Upper lobe of left lung (tissue), 6 donors: ENCODE measurements around the gene RUNDC1. TPM values are rescaled to one million over a fixed set of nuclear protein-coding genes. Genes with fewer than 3 reads are reported as not detected.
"Not testable (repeated sequence)": the region's sequence is repeated elsewhere in the genome, so short reads cannot be mapped to it uniquely, and the experiment has no call there.

ENCODE experiments used
- ATAC-seq, 2 donors: fragments of 200-7000 bp; cut with Tn5 transposase; one replicate each; pipeline ENCODE4 v1.9.1; 2022; ENCODE audit warnings: mild to moderate bottlenecking in 2 of 2, moderate library complexity in 2 of 2; ENCODE audit not compliant: low FRiP score in 2 of 2
- DNase-seq, 2 donors: peaks; one replicate each; pipeline ENCODE4 v3.0.0-alpha.2; 2019 to 2020
- H3K27ac ChIP-seq, 4 donors: fragments of 200-600 bp; sonication (generic); one replicate each; pipeline ENCODE4 v1.5.1; 2016 to 2019
- H3K27me3 ChIP-seq, 4 donors: fragments of 200-600 bp; sonication (generic); one replicate each; pipeline ENCODE4 v1.5.1; 2017 to 2019
- H3K36me3 ChIP-seq, 4 donors: fragments of 200-600 bp; sonication (generic); one replicate each; pipeline ENCODE4 v1.5.1; 2016 to 2019
- H3K4me1 ChIP-seq, 4 donors: fragments of 200-600 bp; sonication (generic); one replicate each; pipeline ENCODE4 v1.5.1; 2018 to 2019
- H3K4me3 ChIP-seq, 4 donors: fragments of 200-600 bp; sonication (generic); one replicate each; pipeline ENCODE4 v1.5.1; 2017 to 2019; ENCODE audit warnings: mild to moderate bottlenecking in 2 of 4, moderate library complexity in 1 of 4
- H3K9me3 ChIP-seq, 4 donors: fragments of 200-600 bp; sonication (generic); one replicate each; pipeline ENCODE4 v1.5.1; 2018 to 2019
- EP300 ChIP-seq, 4 donors: sonication (generic); formaldehyde crosslinking; IDR thresholded peaks; one replicate each; pipeline ENCODE4 v1.5.1; 2017; ENCODE audit warnings: antibody characterized with exemption in 4 of 4, control low read depth in 2 of 4
- POLR2A ChIP-seq, 4 donors: fragments of 450-650 bp; IDR thresholded peaks; one replicate each; pipeline ENCODE4 v1.5.1; 2016 to 2017; ENCODE audit warnings: antibody characterized with exemption in 4 of 4, mild to moderate bottlenecking in 2 of 4
- POLR2AphosphoS5 ChIP-seq, 2 donors: sonication (generic); formaldehyde crosslinking; IDR thresholded peaks; one replicate each; pipeline ENCODE4 v1.5.1; 2017; ENCODE audit warnings: antibody characterized with exemption in 2 of 2
- WGBS, 2 donors: methylation state at CpG; one replicate each; pipeline ENCODE4 v1.1.5; 2017 to 2018; 5-methylcytosine and 5-hydroxymethylcytosine counted together
- total RNA-seq, 6 donors: library from RNA; depleted of rRNA in 4 of 6; stranded (reverse); fragments of >200 nt in 4 of 6; gene quantifications; one replicate each; pipeline versions ENCODE4 v1.1.0 to v1.2.1, GENCODE V29; 2016 to 2021
- TF ChIP-seq, protein P1 (sequence below), 6 experiments: fragments of 450-650 bp in 4 of 6; fragments of 200-600 bp in 2 of 6; sonication (generic) in 2 of 6; IDR thresholded peaks; one replicate each; pipeline ENCODE4 v1.5.1; 2016 to 2019; ENCODE audit warnings: antibody characterized with exemption in 6 of 6
- donor health status: DM: no; HTN: no; CAD: no; lungs with moderate emphysema.
- donor health status: DM: no; HTN: yes; CAD: no; lungs with severe emphysema.

RUNDC1 gene
- total RNA-seq, 6 donors from 2014 or later, result 13.6 to 26.2 (median 17.5) TPM

DNA sequence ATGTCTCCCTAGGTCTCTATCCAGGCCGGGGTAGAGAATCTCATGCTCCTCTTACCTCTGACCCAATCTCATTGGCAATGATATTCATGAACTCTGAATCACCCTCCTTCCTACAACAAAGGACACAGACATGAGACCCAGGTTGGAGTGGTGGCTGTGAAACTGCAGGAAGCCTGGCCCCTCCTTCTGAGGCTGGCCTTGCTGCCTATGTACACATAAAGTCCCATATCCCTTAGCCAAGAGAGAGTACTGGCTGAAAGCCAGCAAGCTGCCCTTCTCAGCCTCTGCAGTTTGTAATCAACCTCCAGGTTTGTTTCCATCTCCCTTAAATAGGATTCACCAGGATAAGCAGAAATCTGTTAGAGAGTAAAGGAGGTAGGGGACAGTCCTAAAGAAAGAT lies 26.7 kb upstream of the RUNDC1 start:
- TF ChIP-seq EP300 (IDR thresholded peaks at IDR 0.05) (no peak), POLR2A (IDR thresholded peaks at IDR 0.05) (no peak), POLR2AphosphoS5 (IDR thresholded peaks at IDR 0.05) (no peak)
- TF ChIP-seq, protein P1, sequence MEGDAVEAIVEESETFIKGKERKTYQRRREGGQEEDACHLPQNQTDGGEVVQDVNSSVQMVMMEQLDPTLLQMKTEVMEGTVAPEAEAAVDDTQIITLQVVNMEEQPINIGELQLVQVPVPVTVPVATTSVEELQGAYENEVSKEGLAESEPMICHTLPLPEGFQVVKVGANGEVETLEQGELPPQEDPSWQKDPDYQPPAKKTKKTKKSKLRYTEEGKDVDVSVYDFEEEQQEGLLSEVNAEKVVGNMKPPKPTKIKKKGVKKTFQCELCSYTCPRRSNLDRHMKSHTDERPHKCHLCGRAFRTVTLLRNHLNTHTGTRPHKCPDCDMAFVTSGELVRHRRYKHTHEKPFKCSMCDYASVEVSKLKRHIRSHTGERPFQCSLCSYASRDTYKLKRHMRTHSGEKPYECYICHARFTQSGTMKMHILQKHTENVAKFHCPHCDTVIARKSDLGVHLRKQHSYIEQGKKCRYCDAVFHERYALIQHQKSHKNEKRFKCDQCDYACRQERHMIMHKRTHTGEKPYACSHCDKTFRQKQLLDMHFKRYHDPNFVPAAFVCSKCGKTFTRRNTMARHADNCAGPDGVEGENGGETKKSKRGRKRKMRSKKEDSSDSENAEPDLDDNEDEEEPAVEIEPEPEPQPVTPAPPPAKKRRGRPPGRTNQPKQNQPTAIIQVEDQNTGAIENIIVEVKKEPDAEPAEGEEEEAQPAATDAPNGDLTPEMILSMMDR (IDR thresholded peaks at IDR 0.05), result no peak
- peaks cover 4 to 93% (median 77%) of the 10 kb centered on the region in 4 donors for H3K36me3 ChIP-seq
- no peaks in the 10 kb centered on the region for H3K4me1 ChIP-seq
- no peak overlapping the region for H3K4me3 ChIP-seq
- no peak overlapping the region for H3K27ac ChIP-seq
- DNase-seq, result no peak
- no peak for ATAC-seq
- H3K9me3 ChIP-seq, result no peaks in the 10 kb centered on the region
- WGBS, 2 donors, result 78% methylated on average over 1 of the region's 1 CpG
- no peaks in the 10 kb centered on the region for H3K27me3 ChIP-seq

DNA sequence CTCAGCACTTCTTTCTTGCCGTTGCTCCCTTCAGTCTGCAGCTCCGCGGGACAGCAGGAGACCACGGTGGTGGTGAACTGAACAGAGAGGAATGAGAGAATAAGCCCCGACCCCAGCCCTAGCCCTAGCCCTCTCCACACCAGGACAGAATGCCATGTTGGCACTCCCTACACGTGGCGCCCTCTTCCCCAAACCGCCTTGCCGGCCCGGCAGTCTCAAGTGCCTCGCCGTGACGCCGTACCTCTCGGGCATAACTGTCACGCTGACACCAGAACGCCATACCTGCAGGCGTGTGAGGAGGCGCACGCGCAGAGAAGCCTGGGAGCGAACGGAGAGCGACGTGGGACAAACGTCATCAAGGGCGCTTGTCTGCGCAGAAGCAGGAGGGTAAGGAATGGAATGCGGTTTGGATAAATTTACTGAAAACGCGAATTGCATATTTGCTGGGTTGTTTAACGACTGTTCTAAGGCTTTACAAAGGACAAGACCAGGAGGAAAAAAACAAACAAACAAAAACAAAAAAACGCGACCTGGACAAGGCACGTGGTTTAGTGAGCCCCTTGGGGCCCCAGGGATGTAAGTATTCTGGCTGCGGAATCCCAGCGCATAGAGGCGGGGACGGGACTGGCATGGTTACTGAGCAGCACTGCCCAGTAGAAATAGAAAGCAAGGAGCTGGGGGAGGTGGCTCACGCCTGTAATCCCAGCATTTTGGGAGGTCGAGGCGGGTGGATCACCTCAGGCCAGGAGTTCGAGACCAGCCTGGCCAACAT lies 16.0 kb upstream of the RUNDC1 start, which contains the start of gene AARSD1:
AARSD1 (minus strand) TSS at position 294 of the 772 bp plus-strand sequence; CDS start at position 280, 14 bp downstream.
- H3K9me3 ChIP-seq, result no peaks in the 10 kb centered on the region
- peaks cover 0 to 22% (median 9%) of the 10 kb centered on the region in 4 donors for H3K4me1 ChIP-seq
- ATAC-seq (peak; percentile 96 to 98), DNase-seq (peak; percentile 93 to 94)
- peaks cover 17 to 29% (median 25%) of the 10 kb centered on the region in 4 donors for H3K36me3 ChIP-seq
- H3K4me3 ChIP-seq, result peak within 1 kb of the TSS; percentile 29 to 77 (median 60)
- TF ChIP-seq, protein P1 (IDR thresholded peaks at IDR 0.05), result peak in 2 of 6 experiments; percentile 21 to 31
- TF ChIP-seq POLR2AphosphoS5 (IDR thresholded peaks at IDR 0.05) (peak; percentile 89 to 98), POLR2A (IDR thresholded peaks at IDR 0.05) (peak in 3 of 4 donors; percentile 14 to 82 (median 43)), EP300 (IDR thresholded peaks at IDR 0.05) (peak in 1 of 4 donors; percentile 87)
- no peaks in the 10 kb centered on the region for H3K27me3 ChIP-seq
- WGBS, 2 donors, result 1 to 2% methylated on average over 36 to 41 of the region's 43 CpGs
- H3K27ac ChIP-seq, result peak within 1 kb of the TSS; percentile 78 to 84 (median 79)

DNA sequence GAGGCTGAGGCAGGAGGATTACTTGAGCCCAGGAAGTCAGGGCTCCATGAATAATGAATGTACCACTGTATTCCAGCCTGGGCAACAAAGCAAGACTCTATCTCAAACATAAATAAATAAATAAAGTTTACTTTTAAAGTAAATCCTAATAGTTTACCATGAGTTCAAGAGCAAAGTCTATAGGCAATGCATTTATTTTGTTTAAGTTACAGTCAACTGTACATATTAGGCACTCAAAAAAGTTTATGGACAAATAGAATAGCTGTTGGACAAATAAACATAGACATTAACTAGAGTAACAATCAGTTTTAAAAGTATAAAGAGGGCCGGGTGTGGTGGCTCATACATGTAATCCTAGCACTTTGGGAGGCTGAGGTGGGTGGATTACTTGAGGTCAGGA lies 12.4 kb upstream of the RUNDC1 start:
- no peaks in the 10 kb centered on the region for H3K27me3 ChIP-seq
- peaks cover 0 to 17% (median 9%) of the 10 kb centered on the region in 4 donors for H3K4me1 ChIP-seq
- 70 to 79% methylated on average over 1 of the region's 1 CpG for WGBS, 2 donors
- TF ChIP-seq POLR2AphosphoS5 (IDR thresholded peaks at IDR 0.05) (no peak), POLR2A (IDR thresholded peaks at IDR 0.05) (no peak), EP300 (IDR thresholded peaks at IDR 0.05) (no peak)
- TF ChIP-seq, protein P1 (IDR thresholded peaks at IDR 0.05), result no peak
- H3K36me3 ChIP-seq, result no peaks in the 10 kb centered on the region
- H3K27ac ChIP-seq, result no peak overlapping the region
- ATAC-seq, result no peak
- no peaks in the 10 kb centered on the region for H3K9me3 ChIP-seq
- no peak for DNase-seq
- no peak overlapping the region for H3K4me3 ChIP-seq

DNA sequence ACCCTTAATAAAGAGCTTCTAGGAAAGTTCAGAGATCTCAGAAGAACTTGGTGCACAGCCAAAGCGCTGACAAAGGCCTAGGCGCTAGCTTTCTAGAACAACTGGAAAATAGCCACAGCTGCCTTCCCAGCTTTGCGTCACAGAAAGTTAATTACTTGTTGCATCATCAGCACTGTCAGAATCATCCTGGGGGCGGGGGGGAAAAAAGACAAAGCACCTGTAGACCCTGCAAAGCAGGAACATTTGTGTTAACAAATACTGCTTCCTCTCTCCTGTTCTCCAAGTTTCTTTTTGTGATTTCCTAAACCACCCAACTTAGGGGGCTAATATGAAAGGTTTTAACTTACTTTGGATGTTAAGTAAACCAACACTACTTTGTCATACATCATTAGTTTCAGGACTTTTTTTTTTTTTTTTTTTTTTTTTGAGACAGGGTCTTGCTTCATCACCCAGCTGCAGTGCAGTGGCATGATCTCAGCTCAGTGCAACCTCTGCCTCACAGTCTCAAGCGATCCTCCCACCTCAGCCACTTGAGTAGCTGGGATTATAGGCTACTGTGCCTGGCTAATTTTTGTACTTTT lies 11.3 kb upstream of the RUNDC1 start:
- TF ChIP-seq POLR2A (IDR thresholded peaks at IDR 0.05), result no peak
- WGBS, 2 donors, result 42 to 44% methylated on average over 5 of the region's 5 CpGs

DNA sequence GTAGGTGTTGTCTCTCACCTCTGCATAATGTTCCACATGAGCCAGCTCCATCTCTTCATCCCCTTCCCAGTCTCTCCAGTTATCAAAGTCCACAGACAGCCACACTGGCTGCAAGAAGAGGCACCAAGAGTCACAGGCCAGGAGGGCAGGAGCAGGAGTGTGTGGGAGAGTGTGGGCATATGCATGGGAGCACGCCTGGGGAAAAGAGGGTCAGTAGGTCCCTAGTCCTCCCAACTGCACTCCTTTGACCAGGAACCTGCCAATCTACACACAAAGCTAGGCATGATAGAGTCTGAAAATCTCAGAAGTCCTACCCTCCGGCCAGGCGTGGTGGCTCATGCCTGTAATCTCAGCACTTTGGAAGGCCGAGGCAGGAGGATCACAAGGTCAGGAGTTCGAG lies 8.8 kb upstream of the RUNDC1 start:
- no peaks in the 10 kb centered on the region for H3K4me1 ChIP-seq
- no peaks in the 10 kb centered on the region for H3K9me3 ChIP-seq
- WGBS, 2 donors, result 92 to 98% methylated on average over 5 of the region's 5 CpGs
- TF ChIP-seq POLR2A (IDR thresholded peaks at IDR 0.05) (no peak), EP300 (IDR thresholded peaks at IDR 0.05) (no peak), POLR2AphosphoS5 (IDR thresholded peaks at IDR 0.05) (no peak)
- TF ChIP-seq, protein P1 (IDR thresholded peaks at IDR 0.05), result no peak
- no peaks in the 10 kb centered on the region for H3K27me3 ChIP-seq
- no peak overlapping the region for H3K4me3 ChIP-seq
- no peaks in the 10 kb centered on the region for H3K36me3 ChIP-seq
- no peak overlapping the region for H3K27ac ChIP-seq
- no peak for DNase-seq
- ATAC-seq, result no peak

More for the DNA sequence above, 11.3 kb upstream of the RUNDC1 start:
- DNase-seq (no peak), ATAC-seq (no peak)
- peaks cover 0 to 7% (median 3%) of the 10 kb centered on the region in 4 donors for H3K4me1 ChIP-seq
- no peaks in the 10 kb centered on the region for H3K36me3 ChIP-seq
- no peak overlapping the region for H3K27ac ChIP-seq
- H3K9me3 ChIP-seq, result no peaks in the 10 kb centered on the region
- H3K4me3 ChIP-seq, result no peak overlapping the region
- no peaks in the 10 kb centered on the region for H3K27me3 ChIP-seq

DNA sequence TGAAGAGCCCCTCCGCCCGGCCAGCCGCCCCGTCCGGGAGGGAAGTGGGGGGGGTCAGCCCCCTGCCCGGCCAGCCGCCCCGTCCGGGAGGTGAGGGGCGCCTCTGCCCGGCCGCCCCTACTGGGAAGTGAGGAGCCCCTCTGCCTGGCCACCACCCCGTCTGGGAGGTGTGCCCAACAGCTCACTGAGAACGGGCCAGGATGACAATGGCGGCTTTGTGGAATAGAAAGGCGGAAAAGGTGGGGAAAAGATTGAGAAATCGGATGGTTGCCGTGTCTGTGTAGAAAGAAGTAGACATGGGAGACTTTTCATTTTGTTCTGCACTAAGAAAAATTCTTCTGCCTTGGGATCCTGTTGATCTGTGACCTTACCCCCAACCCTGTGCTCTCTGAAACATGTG lies 7.0 kb upstream of the RUNDC1 start:
- not testable (repeated sequence) for DNase-seq, ATAC-seq, H3K9me3 ChIP-seq, H3K4me1 ChIP-seq, H3K27ac ChIP-seq, H3K4me3 ChIP-seq, H3K27me3 ChIP-seq, H3K36me3 ChIP-seq
- no CpG with 5 or more reads among the region's 18 CpGs for WGBS, 2 donors
